Effector memory CD4-positive, alpha-beta T cell (primary cell): ENCODE results near the gene ST6GALNAC1.

Source experiments
- DNase-seq, 3 donors: peaks; one replicate each; pipeline ENCODE4 v3.0.0-alpha.2; 2020
- H3K27ac ChIP-seq: 2 replicates; pipeline ENCODE4 v1.7.0; 2013; ENCODE audit warnings: mild to moderate bottlenecking, low read length, moderate library complexity; ENCODE audit not compliant: insufficient read depth, poor library complexity, severe bottlenecking
- H3K27me3 ChIP-seq: replicated peaks from 2 replicates; pipeline ENCODE4 v1.7.0; 2013; ENCODE audit warnings: mild to moderate bottlenecking, low read length; ENCODE audit not compliant: insufficient read depth, control insufficient read depth, poor library complexity, severe bottlenecking
- H3K36me3 ChIP-seq: 2 replicates; pipeline ENCODE4 v1.7.0; 2013; ENCODE audit warnings: mild to moderate bottlenecking, low read length, moderate library complexity; ENCODE audit not compliant: control insufficient read depth, insufficient read depth
- H3K4me1 ChIP-seq: 2 replicates; pipeline ENCODE4 v1.7.0; 2013; ENCODE audit warnings: low read length, mild to moderate bottlenecking; ENCODE audit not compliant: control insufficient read depth, insufficient read depth, poor library complexity, severe bottlenecking
- H3K4me3 ChIP-seq: 2 replicates; pipeline ENCODE4 v1.7.0; 2013; ENCODE audit warnings: low read length, low read depth, mild to moderate bottlenecking; ENCODE audit not compliant: insufficient read depth, poor library complexity, severe bottlenecking
- H3K9me3 ChIP-seq: 2 replicates; pipeline ENCODE4 v1.7.0; 2013; ENCODE audit warnings: mild to moderate bottlenecking, low read length, moderate library complexity; ENCODE audit not compliant: control insufficient read depth

Gene ST6GALNAC1

GRCh38 chr17:76676629-76677028, 33.1 kb upstream of the ST6GALNAC1 start:
- Histone ChIP-seq H3K36me3 (no peaks in the 10 kb centered on the region), H3K9me3 (no peaks in the 10 kb centered on the region), H3K4me3 (no peak overlapping the region), H3K4me1 (peaks cover 20% of the 10 kb centered on the region), H3K27ac (no peak overlapping the region), H3K27me3 (no peaks in the 10 kb centered on the region)
- no peak for DNase-seq

GRCh38 chr17:76675648-76676047, 32.1 kb upstream of the ST6GALNAC1 start:
- DNase-seq: no peak
- H3K36me3 ChIP-seq: no peaks in the 10 kb centered on the region
- peaks cover 21% of the 10 kb centered on the region for H3K4me1 ChIP-seq
- H3K27ac ChIP-seq: no peak overlapping the region
- no peaks in the 10 kb centered on the region for H3K9me3 ChIP-seq
- H3K27me3 ChIP-seq: no peaks in the 10 kb centered on the region
- H3K4me3 ChIP-seq: no peak overlapping the region

GRCh38 chr17:76674600-76674999, 31.0 kb upstream of the ST6GALNAC1 start:
- Histone ChIP-seq H3K36me3 (no peaks in the 10 kb centered on the region), H3K27ac (no peak overlapping the region), H3K4me3 (no peak overlapping the region), H3K9me3 (no peaks in the 10 kb centered on the region), H3K27me3 (no peaks in the 10 kb centered on the region), H3K4me1 (peaks cover 21% of the 10 kb centered on the region)
- DNase-seq: no peak

- H3K27me3 ChIP-seq: no peaks in the 10 kb centered on the region
- H3K4me3 ChIP-seq: no peak overlapping the region
- H3K27ac ChIP-seq: no peak overlapping the region
- H3K4me1 ChIP-seq: peaks cover 21% of the 10 kb centered on the region
- H3K9me3 ChIP-seq: no peaks in the 10 kb centered on the region
- no peak for DNase-seq
- no peaks in the 10 kb centered on the region for H3K36me3 ChIP-seq
These were observed 30.2 kb upstream of the ST6GALNAC1 start for GRCh38 chr17:76673729-76674128.

GRCh38 chr17:76672892-76673291, 29.3 kb upstream of the ST6GALNAC1 start:
- DNase-seq: no peak
- Histone ChIP-seq H3K27me3 (no peaks in the 10 kb centered on the region), H3K36me3 (no peaks in the 10 kb centered on the region), H3K4me3 (no peak overlapping the region), H3K27ac (no peak overlapping the region), H3K9me3 (no peaks in the 10 kb centered on the region), H3K4me1 (peaks cover 13% of the 10 kb centered on the region)

- no peak for DNase-seq
- peak overlapping the region; percentile 80 for H3K27ac ChIP-seq
- peak overlapping the region; percentile 68 for H3K4me3 ChIP-seq
- peaks cover 11% of the 10 kb centered on the region for H3K4me1 ChIP-seq
- H3K27me3 ChIP-seq: no peaks in the 10 kb centered on the region
- no peaks in the 10 kb centered on the region for H3K9me3 ChIP-seq
- no peaks in the 10 kb centered on the region for H3K36me3 ChIP-seq
These were observed 28.8 kb upstream of the ST6GALNAC1 start for GRCh38 chr17:76672270-76672851.

- H3K9me3 ChIP-seq: no peaks in the 10 kb centered on the region
- peak overlapping the region; percentile 68 for H3K4me3 ChIP-seq
- DNase-seq: no peak
- H3K4me1 ChIP-seq: peaks cover 11% of the 10 kb centered on the region
- no peaks in the 10 kb centered on the region for H3K36me3 ChIP-seq
- H3K27me3 ChIP-seq: no peaks in the 10 kb centered on the region
- H3K27ac ChIP-seq: peak overlapping the region; percentile 80
These were observed 28.3 kb upstream of the ST6GALNAC1 start for GRCh38 chr17:76671912-76672262.

GRCh38 chr17:76671123-76671911, 27.8 kb upstream of the ST6GALNAC1 start:
- H3K27ac ChIP-seq: peak overlapping the region; percentile 80
- peak overlapping the region; percentile 68 for H3K4me3 ChIP-seq

GRCh38 chr17:76670718-76671122, 27.2 kb upstream of the ST6GALNAC1 start:
- H3K4me3 ChIP-seq: no peak overlapping the region
- H3K9me3 ChIP-seq: no peaks in the 10 kb centered on the region
- no peak for DNase-seq
- no peaks in the 10 kb centered on the region for H3K27me3 ChIP-seq
- peak overlapping the region; percentile 80 for H3K27ac ChIP-seq
- no peaks in the 10 kb centered on the region for H3K36me3 ChIP-seq
- peaks cover 11% of the 10 kb centered on the region for H3K4me1 ChIP-seq

More at GRCh38 chr17:76671123-76671911, 27.8 kb upstream of the ST6GALNAC1 start:
- Histone ChIP-seq H3K4me1 (peaks cover 11% of the 10 kb centered on the region), H3K27me3 (no peaks in the 10 kb centered on the region), H3K36me3 (no peaks in the 10 kb centered on the region), H3K9me3 (no peaks in the 10 kb centered on the region)
- DNase-seq: peak; percentile 95 to 99 (median 99)

- Histone ChIP-seq H3K9me3 (no peaks in the 10 kb centered on the region), H3K36me3 (no peaks in the 10 kb centered on the region), H3K27me3 (no peaks in the 10 kb centered on the region), H3K4me3 (no peak overlapping the region), H3K27ac (no peak overlapping the region), H3K4me1 (peaks cover 11% of the 10 kb centered on the region)
- no peak for DNase-seq
These were observed 26.6 kb upstream of the ST6GALNAC1 start for GRCh38 chr17:76670020-76670717.
